ENCODE results near the gene LUZP4. TPM values are rescaled to one million over a fixed set of nuclear protein-coding genes. Genes with fewer than 3 reads are reported as not detected.
"Not testable (repeated sequence)": the region's sequence is repeated elsewhere in the genome, so short reads cannot be mapped to it uniquely, and the experiment has no call there.

Gene LUZP4
- total RNA-seq, 4 donors from 2014 or later: not detected

DNA sequence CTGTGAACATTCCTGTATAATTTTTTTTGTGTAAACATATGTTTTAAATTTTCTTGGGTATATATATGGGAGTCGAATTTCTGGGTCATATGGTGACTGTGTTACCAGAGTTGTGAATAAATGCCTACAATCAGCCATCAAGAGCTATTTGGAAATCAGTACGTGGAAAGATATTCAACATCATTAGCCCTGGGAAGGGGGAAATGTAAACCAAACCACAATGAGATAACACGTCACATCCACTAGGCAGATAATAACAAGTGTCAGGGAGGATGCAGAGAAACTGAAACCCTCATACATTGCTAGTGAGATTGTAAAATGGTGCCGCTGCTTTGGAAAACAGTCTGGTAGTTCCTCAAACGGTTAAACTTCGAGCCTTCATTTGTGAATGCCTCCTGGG lies 43.9 kb downstream of the LUZP4 start:
- TF ChIP-seq, protein P1, sequence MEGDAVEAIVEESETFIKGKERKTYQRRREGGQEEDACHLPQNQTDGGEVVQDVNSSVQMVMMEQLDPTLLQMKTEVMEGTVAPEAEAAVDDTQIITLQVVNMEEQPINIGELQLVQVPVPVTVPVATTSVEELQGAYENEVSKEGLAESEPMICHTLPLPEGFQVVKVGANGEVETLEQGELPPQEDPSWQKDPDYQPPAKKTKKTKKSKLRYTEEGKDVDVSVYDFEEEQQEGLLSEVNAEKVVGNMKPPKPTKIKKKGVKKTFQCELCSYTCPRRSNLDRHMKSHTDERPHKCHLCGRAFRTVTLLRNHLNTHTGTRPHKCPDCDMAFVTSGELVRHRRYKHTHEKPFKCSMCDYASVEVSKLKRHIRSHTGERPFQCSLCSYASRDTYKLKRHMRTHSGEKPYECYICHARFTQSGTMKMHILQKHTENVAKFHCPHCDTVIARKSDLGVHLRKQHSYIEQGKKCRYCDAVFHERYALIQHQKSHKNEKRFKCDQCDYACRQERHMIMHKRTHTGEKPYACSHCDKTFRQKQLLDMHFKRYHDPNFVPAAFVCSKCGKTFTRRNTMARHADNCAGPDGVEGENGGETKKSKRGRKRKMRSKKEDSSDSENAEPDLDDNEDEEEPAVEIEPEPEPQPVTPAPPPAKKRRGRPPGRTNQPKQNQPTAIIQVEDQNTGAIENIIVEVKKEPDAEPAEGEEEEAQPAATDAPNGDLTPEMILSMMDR (IDR thresholded peaks at IDR 0.05): no peak
- ATAC-seq (ENCODE audit: low FRiP score) (no peak), DNase-seq (ENCODE audit: low spot score) (no peak)

DNA sequence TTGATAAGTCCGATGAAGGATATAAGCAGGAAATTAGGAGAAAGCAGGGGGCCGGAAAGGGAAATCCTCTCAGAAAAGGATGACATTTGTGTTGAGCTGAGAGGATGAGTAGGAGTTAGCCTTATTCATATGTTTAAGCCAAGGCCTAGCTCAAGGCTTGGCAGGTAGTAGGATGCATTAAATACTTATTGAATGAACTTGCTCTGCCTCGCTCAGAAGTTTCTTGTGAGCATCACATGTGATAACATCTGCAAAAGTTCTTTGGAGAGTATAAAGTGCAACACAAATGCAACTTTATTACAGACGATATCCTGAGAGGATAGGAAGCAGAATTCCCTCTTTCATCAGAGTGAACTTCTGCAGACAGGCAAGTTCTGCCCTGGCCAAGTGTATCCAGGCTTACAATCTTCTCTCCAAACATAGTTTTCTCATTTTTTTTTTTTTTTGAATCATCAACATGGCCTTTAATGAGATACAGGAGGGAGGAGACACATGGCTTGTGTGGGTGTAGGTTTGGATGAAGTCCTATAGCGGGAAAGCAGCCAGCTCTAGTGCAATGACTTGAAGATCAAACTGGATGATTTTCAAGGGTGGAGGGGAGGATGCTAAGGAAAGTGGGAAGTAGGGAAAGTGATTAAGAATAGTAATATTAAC lies 48.1 kb downstream of the LUZP4 start:
- TF ChIP-seq, protein P1 (IDR thresholded peaks at IDR 0.05): no peak
- ATAC-seq (ENCODE audit: low FRiP score) (peak; percentile 62), DNase-seq (ENCODE audit: low spot score) (no peak)

DNA sequence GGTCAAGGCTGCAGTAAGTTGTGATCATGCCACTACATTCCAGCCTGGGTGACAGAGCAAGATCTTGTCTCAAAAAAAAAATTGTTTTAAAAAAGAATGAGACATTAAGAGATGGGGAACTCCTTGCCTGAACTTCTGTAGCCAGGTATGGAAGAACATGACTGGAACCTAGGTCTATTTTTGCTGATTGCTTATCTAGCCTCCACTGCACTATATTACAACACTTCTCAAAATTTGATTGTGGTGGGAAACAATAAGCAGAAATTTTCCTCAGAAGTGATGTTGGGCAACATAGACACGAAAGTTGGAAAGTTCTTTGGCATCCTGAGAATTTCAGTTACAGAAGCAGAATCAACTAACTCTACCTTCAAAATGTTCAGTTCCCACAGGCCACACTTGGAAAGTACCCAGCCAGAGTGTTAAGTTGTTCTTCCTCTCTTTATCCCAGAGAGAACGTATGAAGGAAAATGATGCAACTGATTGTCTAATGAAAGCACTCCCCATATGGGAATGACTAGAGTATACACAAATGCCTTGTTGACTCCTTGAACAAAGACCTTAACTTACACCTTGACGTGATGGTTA lies 50.0 kb downstream of the LUZP4 start:
- ATAC-seq (ENCODE audit: low FRiP score): peak; percentile 37
- no peak for DNase-seq (ENCODE audit: low spot score)
- TF ChIP-seq, protein P1 (IDR thresholded peaks at IDR 0.05): no peak

DNA sequence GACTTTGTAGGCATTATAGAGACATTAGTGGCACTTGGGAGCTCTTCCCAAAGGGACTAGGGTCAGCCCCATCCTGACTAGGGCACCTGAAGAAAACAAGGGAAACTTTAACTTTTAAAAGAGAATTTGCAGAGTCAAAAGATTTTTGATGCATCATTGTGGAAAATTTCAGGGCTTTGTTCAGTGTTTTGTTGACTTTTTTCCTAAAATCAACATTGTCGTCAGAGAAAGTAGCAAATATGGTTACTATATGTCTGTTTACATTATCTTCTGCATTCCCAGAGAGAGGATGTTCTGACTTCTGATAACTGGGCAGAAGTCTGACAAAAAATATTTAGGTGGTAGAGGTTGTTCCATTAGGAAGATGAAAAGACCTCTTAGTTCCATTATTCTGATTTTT lies 51.9 kb downstream of the LUZP4 start:
- no peak for DNase-seq (ENCODE audit: low spot score)
- TF ChIP-seq, protein P1 (IDR thresholded peaks at IDR 0.05): no peak
- ATAC-seq (ENCODE audit: low FRiP score): no peak

DNA sequence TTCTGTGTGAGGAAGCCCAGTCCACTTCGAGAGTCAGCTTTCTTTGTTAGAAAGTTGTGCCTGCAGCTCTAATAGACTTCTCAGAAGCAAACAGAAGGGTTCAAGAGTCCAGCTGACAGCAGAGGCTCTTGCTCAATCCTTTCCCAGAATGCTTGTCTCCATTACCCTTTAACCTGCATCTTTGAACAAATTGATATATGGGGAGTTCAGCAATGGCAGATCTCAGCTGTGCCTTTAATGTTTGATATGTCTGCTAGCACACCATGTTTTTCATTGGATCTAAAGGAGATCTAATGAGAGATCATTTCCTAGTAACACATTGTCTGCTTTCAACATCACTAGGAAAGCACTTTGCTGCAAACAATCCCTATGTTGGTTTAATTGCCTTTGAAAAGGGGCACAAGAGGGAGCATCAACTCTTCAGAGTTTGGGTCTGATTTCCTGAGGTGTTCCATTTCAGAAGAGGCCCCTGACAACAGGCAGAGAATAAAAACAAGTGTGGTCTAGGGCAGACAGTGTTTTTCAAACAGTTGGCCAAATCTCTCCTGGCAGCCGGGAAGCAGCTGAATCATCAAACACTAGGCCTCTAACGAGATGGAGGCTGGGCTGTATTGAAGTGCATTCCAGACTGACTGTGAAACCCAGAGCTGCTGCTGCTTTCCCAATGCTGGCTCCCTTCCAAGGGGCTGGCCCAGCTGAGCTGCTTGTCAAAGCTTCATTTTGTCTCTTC lies 55.5 kb downstream of the LUZP4 start:
- ATAC-seq (ENCODE audit: low FRiP score) (peak; percentile 95), DNase-seq (ENCODE audit: low spot score) (peak; percentile 55)
- TF ChIP-seq, protein P1 (IDR thresholded peaks at IDR 0.05): no peak

DNA sequence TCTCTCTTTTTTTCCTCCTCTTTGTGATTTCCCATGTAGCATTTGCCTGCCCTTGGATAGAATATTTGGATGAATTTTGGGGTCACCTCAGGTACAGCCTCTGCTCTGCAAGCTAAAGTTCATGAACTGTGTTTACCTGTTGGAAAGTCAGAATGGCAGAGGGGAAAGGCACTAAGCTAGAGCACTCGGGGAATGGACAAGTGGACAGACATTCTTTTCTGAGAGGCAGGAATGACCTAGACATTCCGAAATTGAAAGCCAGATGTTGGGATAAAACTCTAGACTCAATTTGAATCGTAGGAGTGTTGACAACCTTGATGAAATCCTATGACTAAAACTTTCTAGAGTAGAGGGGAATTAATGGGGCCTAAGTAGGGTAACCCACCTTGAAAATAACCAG lies 56.1 kb downstream of the LUZP4 start:
- ATAC-seq (ENCODE audit: low FRiP score) (no peak), DNase-seq (ENCODE audit: low spot score) (no peak)
- TF ChIP-seq, protein P1 (IDR thresholded peaks at IDR 0.05): no peak

DNA sequence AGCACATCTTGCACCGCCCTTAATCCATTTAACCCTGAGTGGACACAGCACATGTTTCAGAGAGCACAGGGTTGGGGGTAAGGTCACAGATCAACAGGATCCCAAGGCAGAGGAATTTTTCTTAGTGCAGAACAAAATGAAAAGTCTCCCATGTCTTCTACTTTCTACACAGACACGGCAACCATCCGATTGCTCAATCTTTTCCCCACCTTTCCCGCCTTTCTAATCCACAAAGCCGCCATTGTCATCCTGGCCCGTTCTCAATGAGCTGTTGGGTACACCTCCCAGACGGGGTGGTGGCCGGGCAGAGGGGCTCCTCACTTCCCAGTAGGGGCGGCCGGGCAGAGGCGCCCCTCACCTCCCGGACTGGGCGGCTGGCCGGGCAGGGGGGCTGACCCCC lies 57.2 kb downstream of the LUZP4 start:
- DNase-seq (ENCODE audit: low spot score); ATAC-seq (ENCODE audit: low FRiP score): not testable (repeated sequence)
